NCI-H128 (cell line): ENCODE results near the gene CLDN24.

Experiments
- DNase-seq: peaks from one replicate; lab custom pipeline; 2025; ENCODE audit not compliant: unreplicated experiment; lab: John Stamatoyannopoulos, UW

Gene CLDN24

DNA sequence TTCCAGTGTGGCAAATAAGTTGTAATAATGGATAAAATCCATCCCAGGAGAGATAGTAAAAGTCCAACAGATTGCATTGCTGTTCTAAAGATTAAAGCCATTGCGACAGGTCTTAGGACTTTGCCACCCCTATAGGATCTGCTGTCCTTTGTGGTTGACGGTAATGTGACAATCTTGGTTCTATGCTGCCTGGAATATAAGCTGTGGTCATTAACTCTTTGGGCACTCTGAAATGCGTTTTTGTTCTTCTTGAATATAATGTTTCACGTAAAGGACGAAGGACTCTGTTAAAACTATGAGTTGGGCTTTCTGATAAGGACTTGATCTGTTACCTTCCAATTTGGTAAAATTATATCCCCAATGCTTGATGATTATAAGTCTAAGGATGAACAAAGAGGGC is at the start of gene CLDN24:
Gene CLDN24 (minus strand): TSS at position 101 of the 400 bp plus-strand sequence. CDS start 0 bp downstream, at position 101.
- no peak for DNase-seq

DNA sequence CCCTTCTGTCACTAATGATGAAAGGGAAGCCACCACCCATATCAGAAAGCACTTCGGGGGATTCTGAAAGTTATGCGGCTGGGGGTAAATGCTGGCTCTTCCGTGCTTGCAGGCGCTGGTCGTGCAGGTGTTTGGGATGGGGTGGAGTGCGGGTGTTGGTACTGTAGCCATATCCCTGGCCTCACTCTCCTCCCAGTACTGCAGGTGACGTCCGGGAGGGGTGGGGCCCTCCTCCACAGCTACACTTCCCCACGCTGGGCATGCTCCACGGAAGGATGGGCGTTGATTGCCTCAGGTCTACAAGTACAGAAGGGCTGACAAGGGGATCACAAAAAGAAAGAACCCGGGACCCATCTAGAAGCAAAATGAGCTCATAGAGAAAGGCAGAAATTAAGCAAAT is 48.6 kb upstream of the CLDN24 start:
- DNase-seq: no peak

DNA sequence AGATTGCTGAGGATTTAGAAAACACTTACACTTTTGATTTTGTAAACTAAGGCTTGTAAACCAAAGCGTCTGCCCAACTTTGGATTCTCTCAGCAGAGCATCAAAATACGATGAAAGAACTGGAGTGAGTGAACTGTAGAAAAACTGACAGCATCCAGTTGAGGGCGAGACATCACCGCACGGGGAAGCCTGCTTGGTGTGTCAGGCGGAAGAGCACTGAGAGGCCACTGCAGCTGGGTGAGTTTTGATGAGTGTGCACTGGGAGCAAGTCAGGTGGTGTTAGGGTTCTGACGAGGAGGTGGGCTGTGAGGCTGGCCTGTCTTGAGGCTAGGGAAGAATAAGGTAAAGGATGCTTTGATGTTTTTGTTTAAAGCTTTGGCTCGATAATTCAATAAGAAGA is 46.8 kb upstream of the CLDN24 start:
- no peak for DNase-seq

DNA sequence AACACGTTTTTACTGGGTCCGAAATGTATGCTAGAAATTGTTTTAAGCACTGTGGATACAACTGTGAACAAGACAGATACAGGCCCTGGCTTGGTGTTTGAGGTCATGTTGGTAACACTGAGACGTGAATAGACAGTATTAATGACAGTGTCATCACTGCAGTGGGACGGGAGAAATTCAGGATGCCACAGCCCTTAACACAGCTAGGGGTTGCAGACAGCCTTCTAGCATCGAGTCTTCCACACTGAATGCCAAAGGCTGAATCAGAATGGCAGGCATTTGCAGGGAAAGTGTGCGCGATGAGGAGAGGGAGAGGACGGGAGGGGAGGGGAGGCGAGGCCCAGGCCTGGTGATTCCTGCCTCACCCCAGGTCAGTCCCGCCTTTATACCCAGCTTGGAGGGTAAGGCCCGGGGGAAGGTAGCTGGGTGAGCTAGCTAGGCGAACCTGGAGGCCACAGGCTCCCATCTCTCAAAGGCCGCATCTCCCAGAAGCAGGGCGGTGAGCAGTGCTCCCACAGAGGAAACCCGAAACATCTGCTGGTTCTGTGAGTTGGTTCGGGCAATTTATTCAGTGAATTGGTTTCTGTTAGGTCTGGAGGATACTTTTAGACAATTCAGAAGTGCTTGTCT is 44.1 kb upstream of the CLDN24 start:
- no peak for DNase-seq

DNA sequence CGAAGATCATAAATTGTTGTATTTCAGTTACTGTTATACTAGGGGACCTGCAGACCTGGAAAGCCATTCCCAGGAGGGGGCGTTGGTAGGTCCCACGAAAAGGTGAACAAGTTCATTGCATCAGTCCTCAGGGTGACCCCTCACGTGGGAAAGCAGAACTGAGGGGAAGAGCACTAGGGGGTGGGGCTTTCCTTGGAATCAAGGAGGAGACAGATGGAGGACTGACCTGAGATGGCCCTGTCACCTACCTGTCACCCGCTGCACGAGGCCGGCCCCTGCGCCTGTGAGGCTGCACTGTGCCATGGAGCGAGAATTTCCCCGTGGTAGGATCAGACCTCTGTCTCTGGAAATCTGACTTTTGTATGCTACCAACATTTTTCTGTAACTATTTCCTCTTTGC is 41.8 kb upstream of the CLDN24 start:
- DNase-seq: no peak

DNA sequence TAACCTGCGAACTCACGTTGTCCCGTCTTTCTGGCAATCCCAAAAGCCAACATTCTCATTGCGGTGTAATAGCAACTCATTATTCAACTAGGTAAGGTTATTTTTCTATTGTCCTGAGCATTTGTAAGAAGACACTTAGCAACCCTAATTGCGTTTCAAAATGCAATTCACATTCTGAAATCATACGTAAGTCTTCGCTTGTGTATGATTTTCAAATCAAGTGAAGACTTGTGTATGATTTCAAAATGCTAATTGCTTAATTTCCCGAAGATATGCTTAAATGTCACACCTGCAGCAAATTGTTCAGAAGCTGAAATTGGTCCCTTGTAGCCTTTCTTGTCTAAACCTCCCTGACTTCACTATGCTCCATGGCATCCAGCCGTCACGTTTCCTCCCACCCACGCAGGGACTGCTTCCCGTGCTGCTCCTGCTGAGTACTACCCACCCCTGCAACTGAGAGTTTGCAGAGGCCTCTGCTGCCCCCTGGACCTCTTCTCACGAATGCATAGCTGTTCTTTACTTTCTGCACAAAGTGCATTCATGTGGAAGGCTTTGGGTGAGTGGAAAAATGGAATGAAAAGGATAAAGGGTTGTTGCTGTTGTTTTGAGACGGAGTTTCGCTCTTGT is 40.8 kb upstream of the CLDN24 start:
- no peak for DNase-seq

DNA sequence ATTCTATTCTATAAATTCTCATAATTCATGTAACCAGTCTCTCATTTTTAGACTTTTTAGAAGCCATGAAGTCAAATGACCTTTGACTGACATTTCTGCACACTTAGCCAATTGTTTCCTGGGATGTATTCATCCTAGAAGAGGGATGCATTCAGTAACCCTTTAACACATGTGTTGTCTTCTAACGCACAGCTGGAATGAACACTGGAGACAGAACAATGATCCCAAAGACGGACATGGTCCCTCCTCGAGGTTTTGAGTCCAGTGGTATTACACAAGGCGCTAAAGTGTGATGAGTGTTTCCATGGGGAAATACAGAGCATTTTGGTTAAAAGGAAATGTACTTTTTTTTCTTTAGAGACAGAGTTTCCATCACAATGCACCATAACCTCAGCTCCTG is 39.8 kb upstream of the CLDN24 start:
- no peak for DNase-seq

DNA sequence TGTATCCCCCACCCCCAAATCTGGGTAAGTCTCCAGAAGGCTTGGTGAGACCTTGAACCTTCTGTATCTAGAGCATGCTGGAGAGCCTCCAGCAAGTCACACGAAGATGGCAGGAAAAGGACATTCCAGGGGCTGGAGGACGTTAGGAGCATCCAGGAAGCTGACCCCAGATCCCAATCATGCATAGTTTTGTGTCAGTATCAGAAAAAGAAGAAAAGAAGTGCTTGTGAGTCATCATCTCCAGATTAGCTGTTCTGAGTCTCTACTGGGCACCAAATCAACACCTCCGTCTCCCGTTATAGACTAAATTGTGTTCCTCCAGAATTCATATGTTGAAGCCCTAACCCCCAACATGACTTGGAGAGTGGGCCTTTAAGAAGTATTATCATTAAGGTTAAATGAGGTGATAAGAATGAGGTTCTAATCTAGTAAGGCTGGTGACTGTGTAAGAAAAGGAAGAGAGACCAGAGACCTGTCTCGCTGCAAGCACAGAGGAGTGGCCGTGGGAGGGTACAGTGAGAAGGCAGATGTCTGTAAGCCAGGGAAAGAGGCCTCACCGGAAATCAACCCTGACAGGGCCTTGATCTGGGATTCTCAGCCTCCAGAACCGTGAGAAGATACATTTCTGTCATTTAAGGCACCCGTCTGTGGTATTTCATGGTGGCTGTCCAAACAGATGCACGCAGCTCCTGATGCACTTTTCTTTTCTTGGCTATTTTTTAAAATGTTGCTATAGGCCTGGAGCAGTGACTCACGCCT is 38.1 kb upstream of the CLDN24 start:
- no peak for DNase-seq

DNA sequence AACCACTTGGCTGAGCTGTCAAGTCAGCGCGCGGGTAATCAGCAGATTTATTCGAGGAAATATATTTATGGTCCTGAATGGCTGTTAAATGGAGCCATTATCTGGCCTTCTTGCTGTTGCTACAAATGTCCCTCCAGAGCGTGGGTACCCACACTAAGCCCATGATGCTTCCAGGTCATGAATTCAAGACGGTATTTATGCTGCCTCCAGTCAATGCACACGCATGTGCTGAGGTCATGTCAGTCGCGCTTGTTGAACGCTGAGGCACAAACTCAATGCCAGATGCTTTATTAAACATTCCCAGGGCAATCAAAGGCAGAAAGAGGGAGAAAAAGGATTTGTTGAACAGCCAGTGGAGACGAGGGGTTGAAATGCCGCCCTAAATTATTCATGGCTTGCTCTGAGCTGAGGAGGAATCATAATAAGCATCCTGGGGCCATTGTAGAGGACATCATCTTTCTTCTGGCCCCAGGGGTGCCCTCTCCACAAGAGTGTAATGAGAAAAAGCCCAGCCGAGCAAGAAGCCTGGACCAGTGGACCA is 36.1 kb upstream of the CLDN24 start:
- DNase-seq: no peak

DNA sequence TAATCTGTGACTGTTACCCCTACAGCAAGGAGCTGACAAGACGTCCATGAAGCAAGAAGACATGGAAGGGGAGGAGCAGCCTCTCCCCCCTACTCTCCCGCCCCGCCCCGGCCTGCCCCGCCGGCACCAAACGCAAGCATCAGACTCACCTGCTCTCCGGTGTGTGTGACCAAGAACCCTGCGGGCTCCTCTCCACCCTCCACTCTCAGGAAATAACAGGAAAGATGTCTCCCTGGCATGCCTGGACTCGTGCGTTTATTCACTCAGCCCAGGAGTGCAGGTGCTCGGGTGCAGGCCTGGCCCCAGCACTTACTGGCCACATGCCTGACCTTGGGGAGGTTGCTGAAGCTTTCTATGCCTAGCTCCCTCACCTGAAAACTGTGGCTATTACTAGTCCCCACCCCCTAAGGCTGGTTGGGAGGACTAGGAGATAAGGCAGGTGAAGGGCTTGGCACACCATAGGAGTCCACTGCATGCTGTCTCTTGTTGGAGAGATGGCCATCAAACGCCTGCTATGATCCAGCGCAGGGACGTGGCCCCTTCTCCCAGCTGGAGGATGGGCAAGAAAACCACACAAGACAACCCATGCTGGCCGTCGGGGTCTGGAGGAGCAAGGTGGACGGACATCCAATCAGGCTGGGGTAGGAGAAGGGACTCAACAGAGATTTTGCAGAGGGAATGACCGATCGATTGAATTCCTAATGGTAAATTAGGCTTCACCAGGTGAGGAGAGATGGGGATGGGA is 34.9 kb upstream of the CLDN24 start:
- DNase-seq: no peak

DNA sequence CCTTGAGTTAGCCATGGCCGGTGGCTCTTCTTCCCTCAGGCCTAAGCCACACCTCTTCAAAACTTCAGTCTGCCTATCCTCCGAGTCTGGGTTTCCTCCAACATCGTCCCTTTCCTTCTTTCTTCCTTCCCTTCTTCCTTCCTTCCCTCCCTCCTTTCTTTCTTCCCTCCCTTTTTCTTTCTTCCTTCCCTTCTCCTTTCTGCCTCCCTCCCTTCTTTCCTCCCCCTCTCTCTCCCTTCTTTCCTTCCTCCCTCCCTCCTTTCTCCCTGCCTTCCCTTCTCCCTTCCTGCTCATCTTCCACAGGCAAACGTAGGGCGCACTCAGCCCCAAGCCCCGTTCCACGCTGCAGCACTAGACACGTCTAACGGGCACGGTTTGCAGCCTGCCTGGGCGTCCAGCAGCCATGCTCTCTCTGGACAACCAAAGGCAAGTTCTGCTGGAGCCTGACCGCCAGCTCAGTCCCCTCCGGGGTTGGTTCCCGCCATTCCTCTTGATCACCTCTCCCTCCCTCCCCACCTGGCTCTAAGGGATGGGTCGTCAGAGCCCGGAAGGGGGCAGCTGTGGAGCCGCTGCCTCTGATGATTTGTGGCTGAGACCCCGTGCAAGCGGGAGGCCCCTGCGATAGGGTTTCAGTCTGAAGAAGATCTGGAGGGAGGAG is 34.1 kb upstream of the CLDN24 start:
- DNase-seq: no peak

DNA sequence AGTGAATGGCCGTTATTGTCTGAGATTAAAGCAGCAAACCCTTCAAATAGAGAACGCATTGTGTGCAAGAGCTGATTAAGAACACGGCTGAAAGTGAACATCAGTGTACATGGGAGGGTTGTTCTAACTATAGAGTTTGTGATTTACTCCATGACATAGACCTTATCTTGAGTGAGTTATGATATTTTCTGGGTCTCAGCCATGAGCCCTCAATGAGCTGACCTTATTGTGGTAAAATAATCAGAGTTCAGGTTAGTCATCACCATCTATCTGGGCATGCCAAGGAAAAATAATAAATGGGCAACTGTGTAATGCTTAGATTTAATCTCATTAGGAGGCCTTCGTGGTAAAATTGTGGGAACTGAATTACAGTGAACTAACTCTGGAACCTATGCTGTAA is 33.2 kb upstream of the CLDN24 start:
- no peak for DNase-seq

DNA sequence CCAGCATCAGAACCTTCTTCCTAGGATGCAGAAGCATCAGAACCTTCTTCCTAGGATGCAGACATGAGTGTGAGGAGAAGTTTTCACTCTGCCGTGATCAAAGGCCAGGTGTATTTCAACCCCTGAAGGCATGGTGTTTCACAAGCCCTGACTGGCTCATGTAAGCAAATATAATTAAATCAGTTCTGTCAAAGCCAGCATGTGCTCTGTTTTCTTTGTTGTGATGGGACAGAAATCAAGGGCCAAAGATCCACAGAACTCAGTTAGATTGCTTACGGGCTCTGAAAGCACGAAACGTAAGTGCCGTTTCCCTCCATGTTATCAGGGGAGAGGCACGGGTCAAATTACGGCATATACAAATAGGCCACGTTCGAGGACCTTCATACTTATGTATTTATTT is 32.0 kb upstream of the CLDN24 start:
- no peak for DNase-seq

DNA sequence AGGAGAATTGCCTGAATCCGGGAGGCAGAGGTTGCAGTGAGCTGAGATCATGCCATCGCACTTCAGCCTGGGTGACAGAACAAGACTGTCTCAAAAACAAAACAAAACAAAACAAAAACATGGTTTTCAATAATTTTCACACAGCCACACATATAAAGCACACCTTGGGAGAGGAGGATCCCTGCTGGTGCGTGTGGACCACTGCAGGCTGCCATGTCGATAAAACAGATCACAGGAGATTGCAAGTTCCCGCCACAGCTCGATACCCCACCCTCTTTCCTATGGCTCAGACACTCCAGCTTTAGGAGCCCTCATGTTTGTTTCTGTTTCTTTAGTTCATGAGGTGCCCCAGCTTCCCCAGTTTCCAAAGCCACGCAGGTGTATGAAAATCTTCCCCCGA is 31.3 kb upstream of the CLDN24 start:
- no peak for DNase-seq

DNA sequence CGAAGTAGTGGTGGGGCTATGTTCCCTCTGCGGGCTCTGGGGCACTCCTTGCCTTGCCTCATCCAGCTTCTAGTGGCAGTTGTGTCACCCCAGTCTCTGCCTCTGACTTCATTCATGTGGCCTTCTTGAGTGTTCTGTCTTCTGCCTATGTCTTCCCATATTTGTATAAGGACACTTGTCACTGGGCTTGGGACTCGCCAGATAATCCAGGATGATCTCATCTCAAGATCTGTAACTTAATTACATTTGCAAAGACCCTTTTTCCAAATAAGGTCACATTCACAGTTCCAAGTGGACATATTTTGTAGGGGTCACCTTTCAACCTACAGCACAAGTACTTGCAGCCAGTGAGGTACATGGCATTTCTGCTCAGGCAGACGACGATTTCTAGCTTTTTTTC is 30.3 kb upstream of the CLDN24 start:
- DNase-seq: no peak

DNA sequence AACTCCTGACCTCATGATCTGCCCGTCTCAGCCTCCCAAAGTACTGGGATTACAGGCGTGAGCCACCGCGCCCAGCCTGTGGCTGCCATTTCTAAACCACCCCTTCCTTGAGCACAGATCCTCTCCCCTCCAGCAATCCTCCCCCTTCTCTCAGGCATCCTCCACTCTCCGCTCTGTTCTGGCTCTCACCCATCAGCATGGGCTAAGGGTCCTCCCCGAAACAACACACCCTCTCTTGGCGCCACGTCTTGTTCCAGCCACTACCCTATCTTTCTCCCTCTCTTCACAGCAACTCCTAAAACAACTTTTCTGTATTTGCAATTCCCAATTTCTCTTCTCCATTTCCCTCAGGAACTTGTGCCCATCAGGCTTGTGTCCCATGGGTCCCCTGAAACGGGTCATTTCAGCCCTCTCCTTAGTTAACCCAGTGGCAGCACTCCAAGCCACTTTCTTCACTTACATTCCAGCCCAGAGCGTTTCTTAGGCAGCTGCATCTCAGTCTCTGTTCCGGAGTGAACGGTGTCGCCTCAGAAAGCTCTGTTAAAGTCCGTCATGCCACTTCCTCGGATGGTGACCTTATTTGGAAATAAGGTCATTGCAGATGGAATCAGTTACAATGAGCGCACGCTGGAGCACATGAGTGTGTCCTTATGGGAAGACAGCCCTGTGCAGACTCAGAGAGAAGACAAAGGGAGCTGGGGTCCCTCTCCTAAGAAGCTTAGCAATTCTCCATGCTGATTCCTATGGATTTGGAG is 28.3 kb upstream of the CLDN24 start:
- no peak for DNase-seq

DNA sequence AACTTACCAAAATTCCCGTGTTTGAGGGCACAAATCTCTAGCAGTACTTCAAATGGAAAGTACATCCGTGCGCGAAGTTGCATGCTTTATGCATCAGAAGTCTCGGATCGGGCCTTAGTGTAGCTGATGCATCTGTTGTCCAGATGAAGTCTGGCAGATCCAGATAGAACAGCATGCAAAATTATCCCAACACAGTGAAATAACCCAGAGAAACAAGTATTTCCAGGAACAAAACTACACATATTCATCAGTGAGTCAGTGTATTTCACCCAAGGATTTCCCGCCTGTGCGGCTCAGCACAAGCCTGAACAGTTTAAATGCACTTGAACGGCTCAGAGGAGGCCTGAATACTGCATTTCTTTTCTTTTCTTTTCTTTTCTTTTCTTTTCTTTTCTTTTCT is 27.4 kb upstream of the CLDN24 start:
- no peak for DNase-seq

DNA sequence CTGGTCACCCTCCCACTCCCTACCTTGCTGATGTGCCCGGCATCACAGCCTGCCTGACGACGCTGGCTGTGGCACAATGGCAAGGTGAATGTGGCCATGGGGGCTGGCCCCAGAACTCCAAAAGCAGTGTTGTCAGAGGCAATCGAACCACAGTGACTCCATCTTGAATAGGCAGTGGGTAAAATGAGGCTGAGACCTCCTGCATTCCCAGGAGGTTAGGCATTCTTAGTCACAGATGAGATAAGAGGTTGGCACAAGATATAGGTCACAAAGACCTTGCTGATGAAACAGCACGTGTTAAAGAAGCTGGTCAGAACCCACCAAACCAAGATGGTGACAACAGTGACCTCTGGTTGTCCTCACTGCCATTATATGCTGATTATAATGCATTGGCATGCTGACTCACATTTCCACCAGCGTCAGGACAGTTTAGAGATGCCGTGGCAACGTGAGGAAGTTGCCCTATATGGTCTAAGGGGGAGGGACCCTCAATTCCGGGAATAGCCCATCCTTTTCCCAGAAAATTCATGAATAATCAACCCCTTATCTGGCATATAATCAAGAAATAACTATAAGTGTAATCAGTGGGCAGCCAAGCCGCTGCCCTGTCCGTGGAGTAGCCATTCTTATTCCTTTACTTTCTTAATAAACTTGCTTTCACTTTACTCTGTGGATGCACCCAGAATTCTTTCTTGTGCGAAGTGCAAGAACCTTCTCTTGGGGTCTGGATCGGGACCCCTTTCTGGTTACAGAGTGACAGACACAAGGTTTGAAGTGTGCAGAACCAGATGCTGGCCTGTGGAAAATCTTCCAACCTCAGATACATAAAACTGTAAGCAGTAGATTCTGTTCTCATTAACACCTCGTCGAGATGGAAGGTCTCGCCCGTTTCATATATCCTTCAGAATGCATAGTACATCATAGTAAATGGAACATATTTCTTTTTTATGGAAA is 26.8 kb upstream of the CLDN24 start:
- DNase-seq: no peak

DNA sequence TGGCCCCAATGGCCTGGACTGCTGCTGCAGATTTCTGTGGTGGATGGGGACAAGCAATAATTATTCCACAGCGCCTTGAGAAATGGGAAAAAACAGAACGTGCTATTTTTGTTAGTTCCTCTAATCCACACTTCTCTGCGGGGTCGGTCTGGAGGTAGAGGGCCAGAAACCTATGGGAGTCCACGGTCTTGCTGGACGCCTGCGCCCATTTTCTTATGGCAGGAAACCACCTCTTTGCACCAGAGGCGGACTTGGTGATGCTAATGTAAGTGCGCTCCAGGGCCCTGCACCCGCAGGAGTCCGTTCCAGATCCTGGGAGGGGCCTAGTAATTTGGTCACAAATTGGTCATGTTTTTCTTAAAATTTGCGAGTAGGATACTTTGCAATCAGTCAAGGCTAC is 25.9 kb upstream of the CLDN24 start:
- no peak for DNase-seq
